RPMI7951 (cell line): ENCODE data around the gene NEMF. TPM values are rescaled to one million over a fixed set of nuclear protein-coding genes. Genes with fewer than 3 reads are reported as not detected.
A peak's percentile ranks its signal among the peaks of the same experiment; 100 is the strongest.
"Not testable (repeated sequence)": the region's sequence is repeated elsewhere in the genome, so short reads cannot be mapped to it uniquely, and the experiment has no call there.

ENCODE experiments used
- DNase-seq: peaks from one replicate; pipeline ENCODE4 v3.0.0-alpha.2; 2012; ENCODE audit warnings: low read depth
- total RNA-seq: library from RNA; depleted of rRNA; stranded (reverse); fragments of >200 nt; shearing (Covaris generic); gene quantifications from 2 replicates; pipeline ENCODE4 v1.2.3, GENCODE V29; 2014; rRNA removed

NEMF gene
- 31.4 and 49.5 TPM in 2 replicates for total RNA-seq

- peak; percentile 83 for DNase-seq
These were observed at the start of gene NEMF for GRCh38 chr14:49852301-49853157. NEMF (minus strand) TSS chr14:49852788; CDS start chr14:49852753, 35 bp downstream.

- no peak for DNase-seq
These were observed 48.4 kb upstream of the NEMF start for GRCh38 chr14:49900973-49901372.

GRCh38 chr14:49898485-49898884 lies 45.9 kb upstream of the NEMF start:
- no peak for DNase-seq

- DNase-seq, result no peak
These were observed 45.4 kb upstream of the NEMF start for GRCh38 chr14:49897965-49898364.

- DNase-seq, result no peak
These were observed 44.8 kb upstream of the NEMF start for GRCh38 chr14:49897414-49897813.

GRCh38 chr14:49896966-49897365 lies 44.4 kb upstream of the NEMF start:
- DNase-seq, result no peak

- DNase-seq, result not testable (repeated sequence)
These were observed 43.7 kb upstream of the NEMF start for GRCh38 chr14:49896272-49896671.

- DNase-seq, result no peak
These were observed 42.9 kb upstream of the NEMF start for GRCh38 chr14:49895480-49895879.

- DNase-seq, result not testable (repeated sequence)
These were observed 41.9 kb upstream of the NEMF start for GRCh38 chr14:49894214-49895107.

- DNase-seq, result peak; percentile 56
These were observed 41.0 kb upstream of the NEMF start for GRCh38 chr14:49893309-49894213.

GRCh38 chr14:49892636-49893308 lies 40.2 kb upstream of the NEMF start, which contains the start of gene ARF6:
ARF6 (plus strand) TSS chr14:49893082; CDS start chr14:49893737, 655 bp downstream.
- peak; percentile 95 for DNase-seq

GRCh38 chr14:49892301-49892635 lies 39.7 kb upstream of the NEMF start:
- peak; percentile 80 for DNase-seq

GRCh38 chr14:49888293-49888692 lies 35.7 kb upstream of the NEMF start:
- DNase-seq, result no peak

GRCh38 chr14:49886523-49886922 lies 33.9 kb upstream of the NEMF start:
- no peak for DNase-seq

GRCh38 chr14:49882826-49883694 lies 30.5 kb upstream of the NEMF start:
- DNase-seq, result peak; percentile 21

GRCh38 chr14:49881350-49882001 lies 28.9 kb upstream of the NEMF start:
- no peak for DNase-seq

GRCh38 chr14:49880267-49881064 lies 27.9 kb upstream of the NEMF start:
- DNase-seq, result peak; percentile 23

- peak; percentile 68 for DNase-seq
These were observed 27.1 kb upstream of the NEMF start for GRCh38 chr14:49879646-49880204.
